HG03571 (cell line): ENCODE results near the gene FBXO2.
A peak's percentile ranks its signal among the peaks of the same experiment; 100 is the strongest.

ENCODE experiments used
- ATAC-seq: cut with Tn5 transposase; IDR thresholded peaks from one replicate; pipeline ENCODE4 v1.9.1; 2021; ENCODE audit not compliant: unreplicated experiment

The FBXO2 gene

GRCh38 chr1:11654137-11654938 lies at the start of gene FBXO2, which contains the start of gene FBXO44:
Gene FBXO2 (minus strand): TSS chr1:11654429. CDS start chr1:11654340, 89 bp downstream.
Gene FBXO44 (plus strand): TSS chr1:11654877. CDS start chr1:11655836, 959 bp downstream.
- ATAC-seq: peak; percentile 62

DNA sequence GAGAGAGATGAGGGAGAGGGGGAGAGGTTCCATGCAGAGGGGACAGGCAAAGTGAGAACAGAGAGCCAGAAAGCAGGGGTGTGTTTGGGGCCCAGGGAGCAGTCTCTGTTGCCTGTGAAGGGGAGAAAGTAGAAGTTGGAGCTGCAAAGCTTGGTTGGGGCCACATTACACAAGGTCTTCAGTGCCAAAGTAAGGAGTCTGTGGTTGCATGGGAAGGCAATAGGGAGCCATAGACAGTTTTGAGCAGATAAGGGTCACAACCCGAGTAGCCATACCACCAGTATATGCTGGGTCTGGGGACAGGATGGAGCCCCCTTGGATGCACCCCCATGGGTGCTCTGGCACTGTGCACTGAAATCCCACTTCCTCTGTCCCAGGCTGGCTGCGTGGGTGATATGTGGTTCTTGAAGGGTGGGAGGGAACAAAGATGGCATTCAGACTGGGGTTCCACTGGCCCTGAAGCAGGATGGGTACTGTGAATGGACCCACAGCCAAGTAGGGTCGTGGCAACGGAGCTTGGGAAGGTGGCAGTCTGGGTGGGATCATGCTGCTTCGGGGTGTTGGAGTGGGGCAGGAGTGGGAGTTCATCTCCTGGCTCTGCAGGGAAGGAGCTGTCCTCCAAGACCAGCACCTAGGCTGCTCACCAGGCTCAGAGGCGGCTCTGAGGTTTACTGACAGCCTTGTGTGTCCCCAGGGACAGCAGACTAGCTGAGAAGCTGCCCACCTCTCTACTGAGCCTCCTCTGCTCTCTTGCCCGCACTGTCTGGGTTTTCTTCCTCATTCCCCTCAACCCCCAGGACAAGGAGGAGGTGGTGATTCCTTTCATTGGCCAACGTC lies 49.3 kb upstream of the FBXO2 start:
- no peak for ATAC-seq

GRCh38 chr1:11701981-11702803 lies 48.0 kb upstream of the FBXO2 start:
- no peak for ATAC-seq

GRCh38 chr1:11701551-11701961 lies 47.3 kb upstream of the FBXO2 start:
- ATAC-seq: no peak

- ATAC-seq: no peak
Observed at GRCh38 chr1:11700601-11701467, 46.6 kb upstream of the FBXO2 start.

GRCh38 chr1:11697893-11698210 lies 43.6 kb upstream of the FBXO2 start:
- ATAC-seq: no peak

DNA sequence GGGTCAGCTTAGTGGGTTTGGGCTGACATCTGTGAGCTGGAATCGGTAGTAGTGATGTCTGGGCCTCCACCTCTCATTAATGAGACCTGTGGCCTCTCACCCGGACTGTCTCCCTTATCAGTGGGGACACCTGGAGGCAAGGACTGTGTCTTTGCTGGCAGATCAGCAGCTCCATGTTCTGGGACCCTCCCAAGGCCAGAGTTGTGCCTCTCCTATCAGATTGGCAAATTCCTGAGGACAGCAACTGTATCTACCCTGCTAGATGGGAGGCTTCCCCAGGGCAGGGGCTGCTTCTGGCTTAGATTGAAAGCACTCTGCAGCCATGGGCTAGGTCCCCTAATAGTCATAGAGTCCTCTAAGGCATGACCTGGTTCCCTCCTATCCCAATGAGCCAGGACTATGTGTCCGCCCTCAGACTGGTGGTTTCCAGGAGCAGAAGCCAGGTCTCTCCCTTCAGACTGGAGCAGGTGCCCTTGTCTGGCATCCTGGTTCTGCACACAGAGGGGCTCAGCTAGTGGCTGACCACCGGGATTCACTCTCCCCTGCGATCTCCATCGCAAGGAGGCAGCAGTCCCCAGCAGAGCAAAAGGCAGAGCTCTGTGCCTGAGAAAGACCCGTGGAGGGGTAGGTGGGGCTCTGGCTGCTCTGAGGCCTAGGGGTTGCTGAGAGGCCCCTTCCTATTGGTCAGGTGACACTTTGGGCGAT lies 43.1 kb upstream of the FBXO2 start:
- no peak for ATAC-seq

DNA sequence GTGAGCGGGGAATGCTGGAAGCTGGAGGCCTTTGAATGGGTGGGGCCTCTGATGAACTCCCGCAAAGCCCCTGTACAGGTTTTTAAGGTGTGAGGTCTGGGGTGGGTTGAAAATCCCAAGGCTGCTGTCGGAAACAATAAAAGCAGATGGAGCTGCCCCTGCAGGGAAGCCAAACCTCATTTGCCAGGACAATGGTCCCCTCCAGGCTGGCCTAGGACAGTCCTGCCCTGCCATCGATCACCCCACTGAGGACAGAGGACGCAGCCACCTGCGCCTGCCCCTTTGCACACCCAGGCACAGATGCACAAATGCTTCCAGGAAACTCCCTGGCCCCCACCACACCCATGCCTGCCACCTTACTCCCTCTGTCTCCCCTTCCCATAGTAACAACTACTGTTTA lies 41.6 kb upstream of the FBXO2 start:
- ATAC-seq: no peak

- ATAC-seq: no peak
Observed at GRCh38 chr1:11693917-11694316, 39.7 kb upstream of the FBXO2 start.

DNA sequence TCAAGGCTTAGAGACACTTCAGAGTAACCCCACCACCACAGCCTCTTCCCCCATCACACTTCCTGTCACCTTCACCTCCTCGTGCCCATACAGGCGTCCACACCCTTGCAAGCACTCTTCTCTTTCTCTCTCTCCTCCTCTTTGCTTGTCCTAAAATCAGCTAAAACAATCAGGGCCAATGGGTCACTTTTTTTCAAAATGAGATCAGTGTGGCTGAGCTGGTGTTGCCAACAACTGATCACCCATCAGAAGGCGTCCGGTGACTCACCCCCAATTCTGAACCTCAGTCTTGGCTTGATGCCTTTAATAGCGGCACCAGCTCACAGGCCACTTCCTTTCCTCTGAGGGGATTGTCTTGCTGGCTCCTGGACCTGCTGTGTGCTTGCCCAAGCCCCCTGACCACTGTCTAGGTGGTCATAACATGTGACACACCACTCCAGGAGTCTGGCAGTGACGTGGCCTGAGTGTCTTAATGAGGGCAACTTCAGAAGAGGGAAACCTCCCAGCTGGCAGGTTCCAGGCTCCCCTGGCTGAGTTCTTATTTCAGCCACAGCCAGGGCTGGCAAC lies 38.9 kb upstream of the FBXO2 start:
- no peak for ATAC-seq

DNA sequence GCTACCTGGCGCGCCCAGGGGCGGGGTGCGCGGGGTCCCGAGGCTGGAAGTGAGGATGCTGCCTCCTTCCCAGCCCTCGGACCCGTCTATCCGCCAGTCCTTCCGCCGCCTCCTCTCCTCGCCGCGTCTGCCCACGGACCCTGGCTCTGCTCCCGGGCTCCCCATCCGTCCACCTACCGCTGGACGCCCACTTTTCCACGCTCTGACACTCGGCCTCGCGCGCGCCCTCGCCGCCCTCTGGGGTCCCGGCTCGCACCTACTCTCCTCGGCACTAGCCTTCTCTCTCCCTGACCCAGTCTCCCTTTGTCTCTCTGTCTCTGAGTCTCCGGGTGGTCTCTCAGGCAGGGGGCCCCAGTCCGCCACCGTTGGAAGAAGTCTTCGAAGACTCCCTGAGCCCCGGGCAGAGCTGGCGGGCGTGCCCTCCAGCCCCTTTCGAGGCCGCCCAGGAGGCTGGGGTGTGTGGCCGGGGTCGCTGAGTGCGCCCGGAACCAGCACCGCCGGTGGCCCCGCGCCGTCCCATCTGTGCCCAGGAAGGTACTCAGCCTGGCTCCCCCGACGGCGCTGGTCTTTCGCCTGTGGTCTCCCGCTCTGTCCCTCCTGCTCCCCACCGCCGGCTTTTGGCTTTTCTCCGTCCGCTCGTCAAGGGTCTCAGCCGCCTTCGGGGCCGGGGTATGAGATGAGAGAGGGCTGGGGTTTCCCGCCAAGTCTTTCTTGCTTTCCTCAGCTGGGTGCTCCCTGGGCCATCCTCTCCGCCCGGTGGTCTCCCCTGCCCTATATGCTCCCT lies 37.9 kb upstream of the FBXO2 start:
- no peak for ATAC-seq

- ATAC-seq: no peak
Observed at GRCh38 chr1:11691302-11691914, 37.2 kb upstream of the FBXO2 start, which contains the start of gene DRAXIN. Gene DRAXIN (plus strand): TSS chr1:11691710. CDS start chr1:11706259, 14,549 bp downstream.

DNA sequence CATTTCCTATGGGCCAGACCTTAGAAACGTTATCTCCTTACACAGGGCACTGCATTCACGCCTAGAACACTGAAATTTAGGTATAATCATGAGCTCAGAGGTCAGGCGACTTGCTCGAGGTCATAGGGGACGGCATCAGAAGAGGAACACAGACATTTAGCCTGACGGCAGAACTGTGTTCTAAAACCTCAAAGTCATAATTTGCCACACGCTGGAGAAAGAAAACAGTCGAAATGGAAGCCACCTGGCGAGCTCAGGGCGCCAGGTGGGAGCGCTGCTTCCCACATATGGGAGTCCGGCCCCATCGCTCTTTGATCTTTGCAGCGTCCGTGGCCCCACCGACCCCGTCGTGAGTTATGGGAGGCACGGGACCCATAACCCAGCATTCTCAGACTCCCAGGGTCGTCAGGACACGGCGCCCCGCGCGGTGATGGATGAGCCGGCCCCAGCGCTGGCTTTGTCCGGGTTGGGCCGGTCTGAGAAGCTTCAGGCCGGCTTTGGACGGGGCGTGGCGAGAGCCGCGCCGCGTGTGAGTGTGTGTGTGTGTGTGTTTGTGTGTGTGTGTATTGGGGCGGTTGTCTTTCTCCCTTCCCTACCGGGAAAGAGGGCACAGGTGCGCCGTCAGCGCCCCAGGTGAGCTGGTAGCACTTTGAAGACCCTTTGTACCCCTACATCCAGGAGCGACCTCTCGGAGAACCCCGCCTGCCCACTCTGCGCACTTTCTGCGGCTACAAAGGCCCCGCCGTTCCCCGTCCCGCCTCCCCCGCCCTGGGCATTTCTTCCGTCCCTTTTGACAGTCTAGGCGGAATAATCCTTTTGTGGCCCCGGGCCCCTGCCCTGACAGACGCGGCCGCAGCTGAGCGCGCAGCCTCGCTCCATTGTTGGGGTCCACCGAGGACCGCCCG lies 36.4 kb upstream of the FBXO2 start:
- ATAC-seq: no peak

DNA sequence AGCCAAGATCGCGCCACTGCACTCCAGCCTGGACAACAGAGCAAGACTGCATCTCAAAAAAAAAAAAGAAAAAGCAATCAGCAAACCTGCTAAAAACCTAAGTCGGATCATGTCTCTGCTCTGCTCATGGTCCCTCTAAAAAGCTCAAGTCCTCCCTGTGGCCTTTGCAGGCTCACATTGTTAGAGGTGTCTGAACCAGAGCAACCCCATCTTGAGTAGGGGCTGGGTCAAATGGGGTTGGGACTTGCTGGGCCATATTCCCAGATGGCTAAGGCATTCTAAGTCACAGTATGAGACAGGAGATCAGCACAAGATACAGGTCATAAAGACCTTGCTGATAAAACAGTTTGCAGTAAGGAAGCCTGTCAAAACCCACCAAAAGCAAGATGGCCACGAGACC lies 34.3 kb upstream of the FBXO2 start:
- ATAC-seq: no peak

GRCh38 chr1:11685210-11685752 lies 31.1 kb upstream of the FBXO2 start:
- ATAC-seq: no peak

- ATAC-seq: no peak
Observed at GRCh38 chr1:11684070-11684469, 29.8 kb upstream of the FBXO2 start.

DNA sequence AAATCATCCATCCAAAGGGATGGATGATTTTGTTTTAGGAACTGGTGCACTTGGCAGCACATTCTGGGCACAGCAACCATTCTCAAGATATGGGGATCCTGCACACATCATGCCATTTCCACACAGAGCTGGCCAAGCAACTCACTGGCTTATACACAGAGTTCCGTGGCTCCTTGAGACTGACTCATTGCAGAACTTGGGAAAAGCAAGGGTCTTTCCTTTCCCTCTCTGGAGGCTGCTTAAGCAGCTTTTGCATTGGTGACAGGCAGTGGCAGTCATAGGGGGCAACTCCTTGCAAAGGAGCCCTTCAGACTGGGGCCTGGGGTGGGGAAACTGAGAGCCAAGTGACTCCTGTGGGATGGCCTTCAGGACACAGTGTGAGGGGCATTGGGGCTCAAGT lies 28.6 kb upstream of the FBXO2 start:
- no peak for ATAC-seq
